Prostate gland (tissue), 2 donors: ENCODE measurements around the gene SLC6A6.

Experiments
- CTCF ChIP-seq, 4 experiments: fragments of 200-600 bp in 2 of 4; fragments of 450-650 bp in 2 of 4; sonication (generic) in 2 of 4; IDR thresholded peaks; 1 replicate in 3 of 4; 2 replicates in 1 of 4; pipeline ENCODE4 v1.5.1; 2016 to 2019; ENCODE audit warnings: antibody characterized with exemption in 4 of 4, mild to moderate bottlenecking in 2 of 4, moderate library complexity in 2 of 4
- POLR2A ChIP-seq: fragments of 450-650 bp; IDR thresholded peaks from one replicate; pipeline ENCODE4 v1.6.1; 2016; ENCODE audit warnings: antibody characterized with exemption, mild to moderate bottlenecking
- POLR2AphosphoS5 ChIP-seq: sonication (generic); formaldehyde crosslinking; IDR thresholded peaks from one replicate; pipeline ENCODE4 v1.6.1; 2017; ENCODE audit warnings: antibody characterized with exemption

DNA sequence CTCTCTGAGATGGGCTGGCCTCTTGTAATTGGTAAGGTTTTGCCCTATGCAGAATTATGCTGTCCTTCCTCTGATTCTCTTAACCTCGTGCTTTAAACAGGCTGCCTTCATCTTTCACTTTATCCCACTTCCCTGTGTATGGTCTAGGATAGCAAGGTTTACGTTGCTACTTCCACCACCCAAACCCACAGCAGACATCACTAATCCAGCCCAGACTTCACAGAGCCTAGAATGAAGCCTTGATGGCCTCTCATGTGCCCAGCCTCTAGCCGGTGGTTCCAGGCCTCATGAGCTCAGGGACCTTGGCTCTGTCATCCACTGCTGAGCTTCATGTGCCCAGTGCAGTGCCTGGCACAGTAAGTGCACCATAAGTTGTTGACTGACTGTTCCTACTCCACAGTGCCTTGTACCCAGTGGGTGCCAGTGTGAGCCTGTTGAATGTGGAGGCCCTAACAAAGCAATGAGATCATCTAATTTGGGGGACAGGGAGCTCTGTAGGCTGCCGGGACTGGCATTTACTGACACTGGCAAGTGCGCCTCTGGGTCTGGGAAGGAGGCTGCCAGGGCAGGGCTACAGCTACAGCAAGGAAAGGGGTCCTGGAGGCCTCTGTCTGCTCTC lies 12.5 kb downstream of the SLC6A6 start:
- TF ChIP-seq POLR2A (no peak), CTCF (IDR thresholded peaks at IDR 0.05) (no peak), POLR2AphosphoS5 (no peak)
